ENCODE results near the gene SLC12A7.

SLC12A7 gene

GRCh38 chr5:1015507-1015906 is 96.4 kb downstream of the SLC12A7 start:
- no peak for DNase-seq

- no peak for DNase-seq
Measured at GRCh38 chr5:1014781-1015221, 97.1 kb downstream of the SLC12A7 start.

- DNase-seq = no peak
Measured at GRCh38 chr5:1014346-1014745, 97.5 kb downstream of the SLC12A7 start.

DNA sequence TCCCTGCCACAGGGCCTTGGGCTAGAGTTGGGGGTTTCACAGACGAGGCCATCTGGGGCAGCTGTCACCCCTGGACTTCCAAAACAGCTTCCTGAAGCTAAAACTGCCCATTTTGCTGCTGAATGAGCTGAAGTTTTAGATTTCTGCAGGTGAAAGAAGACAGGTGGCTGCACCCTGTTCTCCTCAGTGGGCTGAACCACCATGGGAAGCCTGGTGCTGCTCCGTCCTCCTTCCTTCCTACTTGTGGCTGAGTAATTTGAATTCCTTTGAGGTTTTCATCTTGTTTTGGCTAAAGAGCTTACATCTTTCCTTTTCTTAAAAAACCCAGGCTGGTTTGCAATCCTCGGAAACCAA is 97.9 kb downstream of the SLC12A7 start:
- DNase-seq = no peak

DNA sequence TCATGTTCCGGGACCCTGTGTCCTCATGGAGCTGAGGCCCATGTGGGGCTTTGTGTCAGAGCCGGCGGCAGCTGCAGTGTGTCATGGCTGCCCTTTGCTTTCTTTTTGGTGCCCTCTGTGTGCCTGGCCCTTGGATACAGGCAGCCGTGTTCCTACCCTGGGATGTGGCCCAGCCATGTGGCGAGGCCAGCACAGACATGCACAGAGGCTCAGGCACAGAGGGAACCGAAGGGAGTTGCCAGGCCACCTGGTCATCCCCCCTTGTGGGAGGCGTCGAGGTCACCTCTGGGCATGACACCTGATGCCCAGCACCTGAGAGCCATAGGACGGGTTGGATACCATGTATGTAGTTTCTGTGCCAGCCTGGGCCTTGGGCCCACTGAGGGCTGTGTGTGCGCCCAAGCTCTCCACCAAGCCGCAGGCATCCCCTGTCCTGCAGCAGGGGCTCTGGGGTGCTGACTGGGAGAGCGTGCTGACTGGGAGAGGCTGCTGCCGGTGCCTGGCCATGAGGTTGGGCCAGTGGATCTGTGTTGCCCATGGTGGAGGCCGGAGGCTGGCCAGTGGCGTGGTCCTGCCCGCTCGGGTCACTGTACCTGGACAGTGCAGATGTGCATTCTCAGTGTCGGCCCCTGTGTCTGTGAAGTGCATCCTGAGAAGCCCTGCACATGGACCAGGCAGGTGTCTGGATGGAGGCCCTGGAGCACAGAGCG is 98.5 kb downstream of the SLC12A7 start:
- DNase-seq = no peak

DNA sequence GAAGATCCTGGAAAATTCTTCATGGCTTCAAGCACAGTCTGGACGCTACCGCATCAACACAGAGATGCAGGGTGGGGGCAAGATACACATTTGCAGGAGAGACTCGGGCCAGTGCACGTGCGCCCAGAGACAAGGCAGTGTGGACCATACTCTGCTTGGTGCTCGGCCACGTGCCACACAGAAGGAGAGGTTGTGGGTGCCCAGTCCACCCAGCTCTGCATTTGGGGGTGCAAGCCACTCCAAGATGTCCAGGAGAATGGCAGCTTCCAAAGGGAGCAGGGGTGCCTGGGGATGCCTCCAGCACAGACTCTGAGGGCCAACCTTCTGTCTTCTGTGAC is 99.0 kb downstream of the SLC12A7 start:
- DNase-seq = no peak

GRCh38 chr5:1012313-1012841 is 99.5 kb downstream of the SLC12A7 start:
- no peak for DNase-seq

DNA sequence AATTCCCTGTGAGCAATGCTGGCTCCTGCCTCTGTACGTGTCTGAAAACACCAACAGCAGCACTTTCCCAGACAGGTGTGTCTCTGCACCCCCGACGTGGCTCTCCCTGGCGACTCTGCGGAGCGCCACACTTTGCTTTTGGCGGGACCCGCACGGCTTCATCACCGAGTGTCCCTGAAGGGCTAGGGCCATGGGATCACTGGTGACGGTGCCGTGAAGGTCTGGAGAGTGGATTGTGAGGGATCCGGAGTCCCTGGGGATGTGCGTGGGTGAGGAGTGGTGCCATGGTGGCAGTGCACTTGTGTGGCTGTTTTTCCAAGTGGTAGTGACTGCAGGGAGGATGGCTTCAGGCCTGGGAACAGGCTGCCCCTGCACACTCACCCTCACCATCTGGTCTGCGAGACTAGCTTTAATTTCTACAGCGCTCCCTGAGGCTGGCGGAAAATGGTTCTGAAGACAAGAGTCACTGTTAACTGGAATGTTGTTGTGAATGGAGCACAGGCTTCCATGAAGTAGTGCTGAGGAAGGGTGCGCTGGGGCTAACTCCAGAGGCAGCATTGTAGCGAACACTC is 100.0 kb downstream of the SLC12A7 start:
- no peak for DNase-seq

GRCh38 chr5:1011226-1011631 is 100.6 kb downstream of the SLC12A7 start:
- no peak for DNase-seq

- no peak for DNase-seq
Measured at GRCh38 chr5:1010641-1011046, 101.2 kb downstream of the SLC12A7 start.

- DNase-seq = no peak
Measured at GRCh38 chr5:1010181-1010510, 101.7 kb downstream of the SLC12A7 start.

- no peak for DNase-seq
Measured at GRCh38 chr5:1009359-1010180, 102.3 kb downstream of the SLC12A7 start.

DNA sequence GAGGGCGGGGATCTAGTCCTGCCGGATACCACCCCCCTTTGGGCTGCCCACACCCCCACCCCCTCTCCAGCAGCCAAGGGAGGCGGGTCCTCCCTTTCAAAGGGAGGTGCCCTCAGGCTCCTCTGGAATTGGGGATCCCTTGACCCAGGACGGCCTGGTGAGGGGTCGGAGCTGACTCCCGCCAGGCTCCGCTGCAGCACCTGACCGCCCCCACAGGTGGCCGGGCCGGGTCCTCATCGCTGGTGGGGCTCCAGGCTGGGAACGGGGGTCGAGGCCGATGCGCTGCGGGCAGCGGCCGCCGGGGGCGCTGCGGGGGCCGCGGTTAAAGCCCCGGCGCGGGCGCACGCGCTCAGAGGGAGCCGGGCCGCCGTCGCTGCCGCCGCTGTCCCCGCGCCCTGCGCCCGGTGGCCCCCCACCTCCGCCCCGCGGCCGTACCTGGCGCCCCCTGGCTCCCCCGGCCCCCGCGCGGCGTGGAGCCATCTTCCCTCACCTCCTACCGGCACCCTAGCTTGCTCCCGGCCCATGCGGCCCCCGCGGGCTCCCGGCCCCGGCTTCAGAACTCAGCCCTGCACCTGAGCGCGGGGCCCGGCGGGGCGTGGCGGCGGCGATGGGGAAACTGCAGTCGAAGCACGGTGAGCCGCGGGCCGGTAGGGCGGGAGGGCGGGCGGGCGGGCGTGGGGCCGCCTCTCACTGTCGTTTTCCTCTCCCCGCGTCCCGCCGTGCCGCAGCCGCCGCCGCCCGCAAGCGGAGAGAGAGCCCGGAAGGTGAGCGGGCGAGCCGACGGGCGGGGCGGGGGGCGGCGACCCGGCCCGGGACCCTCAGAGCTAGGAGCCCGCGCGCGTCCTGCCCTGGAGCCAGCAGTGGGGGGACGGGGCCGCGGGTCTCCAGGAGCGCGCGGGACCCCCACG is 103.2 kb downstream of the SLC12A7 start, which contains the start of gene NKD2:
TSS of gene NKD2 (plus strand) at position 352 of the 908 bp plus-strand sequence. CDS start at position 608, 256 bp downstream.
- DNase-seq = peak; percentile 47

DNA sequence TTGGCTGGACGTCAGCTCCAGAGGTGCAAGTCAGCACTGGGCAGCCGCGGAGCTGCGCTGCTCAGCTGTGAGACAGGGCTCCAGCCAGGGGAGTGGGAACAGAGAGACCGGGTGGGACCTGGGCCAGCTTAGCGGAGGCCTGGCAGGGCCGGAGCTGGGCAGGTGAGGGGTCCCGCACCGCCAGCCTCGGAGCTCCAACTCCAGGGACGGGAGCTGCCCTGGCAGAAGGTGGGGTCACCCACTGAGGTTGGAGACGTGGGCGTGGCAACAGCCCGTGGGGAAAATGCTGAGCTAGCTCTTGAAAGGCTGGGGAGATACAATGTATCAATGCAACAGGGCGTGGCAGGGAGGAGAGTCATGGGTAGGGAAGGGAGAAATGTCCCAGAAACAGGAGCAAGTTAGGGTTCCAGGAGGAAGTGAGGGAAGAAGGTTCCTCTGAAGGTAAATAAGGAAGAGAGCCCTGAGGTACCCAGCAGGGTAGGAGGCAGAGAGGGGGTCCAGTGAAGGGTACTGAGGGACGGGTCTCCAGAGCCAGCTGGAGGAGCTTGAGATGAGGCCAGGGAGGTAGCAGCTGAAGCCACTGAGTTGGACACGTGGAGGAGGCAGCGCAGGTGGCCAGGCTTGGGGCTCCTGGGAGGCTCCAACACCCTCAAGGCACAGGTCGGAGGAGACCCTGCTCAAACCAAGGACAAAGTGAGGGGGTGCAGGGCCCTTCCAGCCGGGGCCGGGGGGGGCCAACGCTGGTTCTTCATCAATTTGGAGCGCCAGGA is 104.0 kb downstream of the SLC12A7 start:
- DNase-seq = peak; percentile 21

GRCh38 chr5:1007221-1007680 is 104.6 kb downstream of the SLC12A7 start:
- DNase-seq = peak; percentile 17

GRCh38 chr5:1006656-1007071 is 105.2 kb downstream of the SLC12A7 start:
- peak; percentile 14 for DNase-seq

- peak; percentile 13 for DNase-seq
Measured at GRCh38 chr5:1005904-1006655, 105.8 kb downstream of the SLC12A7 start.

GRCh38 chr5:1005249-1005851 is 106.5 kb downstream of the SLC12A7 start:
- peak; percentile 18 for DNase-seq

DNA sequence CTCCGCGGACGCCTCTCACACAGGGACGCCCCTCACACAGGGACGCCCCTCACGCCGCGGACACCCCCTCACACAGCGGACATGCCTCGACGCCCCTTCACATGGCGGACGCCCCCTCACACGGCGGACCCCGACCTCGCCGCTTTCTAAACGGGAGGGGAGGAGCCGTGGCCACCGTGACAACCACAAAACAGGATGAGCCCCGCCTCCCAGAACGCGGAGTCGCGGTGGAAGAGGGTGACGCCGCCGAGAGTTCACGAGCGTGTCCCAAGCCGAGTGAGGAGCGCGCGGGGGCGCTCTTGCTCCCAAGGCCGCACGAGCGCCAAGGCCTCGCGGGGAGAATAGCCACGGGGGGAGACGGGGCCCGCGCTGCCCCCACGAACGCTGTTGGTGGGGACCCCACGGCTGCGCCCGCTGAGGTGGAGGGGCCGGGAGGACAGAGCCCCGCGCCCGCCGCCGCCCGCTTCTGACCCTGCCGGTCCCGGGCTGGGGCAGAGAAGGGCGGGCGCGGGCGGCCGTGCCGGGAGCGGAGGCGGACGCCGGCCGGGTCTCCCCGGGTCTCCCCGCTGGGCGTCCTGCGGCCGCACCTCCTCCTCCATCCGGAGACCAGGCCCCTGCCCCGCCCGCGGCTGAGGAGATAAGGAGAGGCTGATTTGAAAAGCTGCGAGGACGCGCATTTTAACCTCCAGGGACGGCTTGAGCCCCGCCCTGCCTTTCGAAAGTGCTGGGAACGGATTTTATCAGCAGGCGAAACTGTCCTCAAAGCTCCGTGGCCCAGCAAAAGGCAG is 107.2 kb downstream of the SLC12A7 start:
- DNase-seq = peak; percentile 69

Measured in femur (tissue), 1 donor.